IPS-18a (cell line): ENCODE measurements around the gene SLC1A7.

Experiments used
- H3K27ac ChIP-seq: one replicate; pipeline ENCODE4 v1.5.1; 2013; ENCODE audit warnings: low read length
- H3K27me3 ChIP-seq: one replicate; pipeline ENCODE4 v1.6.1; 2013; ENCODE audit warnings: mild to moderate bottlenecking, low read length; ENCODE audit not compliant: control insufficient read depth, insufficient read depth
- H3K36me3 ChIP-seq: one replicate; pipeline ENCODE4 v1.6.1; 2013; ENCODE audit warnings: low read depth, low read length; ENCODE audit not compliant: control insufficient read depth
- H3K4me1 ChIP-seq: one replicate; pipeline ENCODE4 v1.6.1; 2013; ENCODE audit warnings: low read depth, low read length; ENCODE audit not compliant: control insufficient read depth
- H3K4me3 ChIP-seq: one replicate; pipeline ENCODE4 v1.5.1; 2013; ENCODE audit warnings: low read length
- H3K9ac ChIP-seq: one replicate; pipeline ENCODE4 v1.6.1; 2013; ENCODE audit warnings: mild to moderate bottlenecking, low read length, moderate library complexity
- H3K9me3 ChIP-seq: one replicate; pipeline ENCODE4 v1.6.1; 2013; ENCODE audit warnings: low read depth, low read length; ENCODE audit not compliant: control insufficient read depth

Gene SLC1A7

DNA sequence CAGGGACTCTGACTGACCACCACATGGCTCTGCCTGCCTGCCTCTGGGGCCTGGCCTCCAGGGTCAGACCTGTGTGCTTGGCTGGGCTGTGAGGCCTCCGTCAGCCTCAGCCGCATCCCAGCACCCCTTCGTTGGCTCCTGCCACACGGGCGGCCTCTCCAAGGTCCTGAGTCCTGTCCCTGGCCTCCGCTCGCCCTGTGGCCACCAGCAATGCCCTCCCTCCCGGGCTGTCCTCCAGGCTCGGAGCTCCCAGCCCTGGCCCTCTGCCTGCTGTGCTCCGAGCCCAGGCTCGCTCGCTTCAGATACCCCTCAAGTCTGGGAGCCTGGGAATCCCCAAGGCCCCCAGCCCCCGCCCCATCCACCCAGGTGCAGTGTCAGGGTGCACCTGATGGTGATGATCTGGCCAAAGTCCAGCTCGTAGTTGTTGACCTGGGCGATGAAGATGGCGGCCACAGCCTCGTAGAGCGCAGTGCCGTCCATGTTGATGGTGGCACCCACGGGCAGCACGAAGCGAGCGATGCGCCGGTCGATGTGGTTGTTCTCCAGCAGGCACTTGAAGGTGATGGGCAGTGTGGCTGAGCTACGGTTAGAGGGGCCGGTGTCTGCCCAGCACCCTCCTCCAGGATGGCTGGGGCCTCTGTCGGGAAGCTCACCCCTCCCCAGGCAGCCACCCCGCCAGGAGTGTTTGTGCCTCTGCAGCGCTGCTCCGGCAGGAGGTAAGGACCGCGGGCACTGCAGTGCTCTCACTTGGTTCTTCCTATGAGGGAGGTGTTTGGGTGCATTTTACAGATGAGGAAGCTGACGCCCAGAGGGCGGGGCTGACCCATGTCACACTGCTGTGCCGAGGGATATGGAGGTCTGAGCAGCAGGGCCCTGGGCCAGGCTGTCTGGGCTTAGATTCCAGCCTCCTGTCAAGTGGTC, 52.0 kb downstream of the SLC1A7 start:
- no peaks in the 10 kb centered on the region for H3K27me3 ChIP-seq
- H3K36me3 ChIP-seq = no peaks in the 10 kb centered on the region
- H3K9me3 ChIP-seq = no peaks in the 10 kb centered on the region
- no peak overlapping the region for H3K4me3 ChIP-seq
- no peak overlapping the region for H3K27ac ChIP-seq
- no peaks in the 10 kb centered on the region for H3K4me1 ChIP-seq
- no peak overlapping the region for H3K9ac ChIP-seq

DNA sequence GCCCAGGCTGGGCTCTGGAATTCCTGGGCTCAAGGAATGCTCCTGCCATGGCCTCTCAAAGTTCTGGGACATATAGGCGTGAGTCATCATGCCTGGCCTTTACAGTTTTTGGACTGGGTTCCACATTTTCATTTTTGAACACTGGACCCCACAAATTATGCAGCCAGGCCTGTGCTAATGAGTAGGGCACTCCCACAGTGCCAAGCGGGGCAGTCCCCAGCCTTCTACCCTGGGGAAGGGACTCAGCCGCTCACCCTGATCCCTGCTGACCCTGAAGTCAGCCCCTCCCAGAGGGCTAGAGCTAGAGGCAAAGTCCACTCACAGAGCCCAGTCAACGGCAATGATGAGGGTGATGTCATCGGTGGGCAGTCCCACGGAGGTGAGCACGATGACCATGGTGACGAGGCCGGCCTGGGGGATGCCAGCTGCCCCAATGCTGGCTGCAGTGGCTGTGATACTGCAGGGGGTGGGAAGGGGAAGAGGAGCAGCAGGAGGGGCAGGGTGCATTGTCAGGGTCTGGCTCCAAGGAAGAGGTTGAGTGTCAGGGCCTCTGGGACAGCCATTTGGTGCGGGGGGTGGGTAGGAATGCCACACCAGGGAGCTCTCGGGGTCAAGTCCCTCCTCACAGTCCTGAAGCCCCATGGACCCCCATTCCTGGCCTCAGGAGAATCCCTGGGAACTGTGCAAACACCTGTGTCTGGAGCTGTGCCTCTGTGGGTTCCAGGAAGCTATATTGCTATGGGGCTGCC, 52.8 kb downstream of the SLC1A7 start:
- Histone ChIP-seq H3K9ac (no peak overlapping the region), H3K4me3 (no peak overlapping the region), H3K27ac (no peak overlapping the region)

DNA sequence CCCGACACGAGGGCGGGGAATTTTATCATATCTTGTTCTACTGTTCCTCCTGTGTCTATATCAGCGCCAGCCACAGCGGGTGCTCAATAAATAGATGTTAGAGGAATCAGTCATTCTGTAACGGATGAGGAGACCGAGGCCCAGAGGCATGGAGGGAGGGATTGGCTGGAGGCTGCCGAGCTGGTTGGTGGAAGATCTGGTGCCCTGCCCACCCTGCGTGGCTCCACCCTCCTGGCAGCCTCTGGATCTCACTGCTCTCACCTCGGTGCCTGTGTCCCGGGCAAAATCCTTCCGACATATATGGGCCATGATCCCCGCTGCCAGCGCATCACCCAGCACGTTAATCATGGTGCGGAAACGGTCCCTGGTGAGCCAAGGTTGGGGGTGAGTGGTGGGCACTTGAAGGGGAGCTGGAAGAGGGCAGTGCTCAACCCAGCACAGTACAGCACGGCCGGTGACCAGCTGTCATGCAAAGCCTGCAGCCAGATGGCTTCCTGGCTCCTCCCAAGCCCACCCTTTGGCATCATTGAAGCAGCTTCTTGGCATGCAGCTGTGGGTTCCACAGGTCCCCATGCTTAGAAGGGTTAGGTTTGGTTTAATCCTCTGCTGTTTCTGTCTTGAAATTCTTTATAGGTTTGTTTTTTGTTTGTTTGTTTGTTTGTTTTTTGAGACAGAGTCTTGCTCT, 53.7 kb downstream of the SLC1A7 start:
- Histone ChIP-seq H3K27ac (no peak overlapping the region), H3K9me3 (no peaks in the 10 kb centered on the region), H3K4me1 (no peaks in the 10 kb centered on the region), H3K9ac (no peak overlapping the region), H3K27me3 (no peaks in the 10 kb centered on the region), H3K36me3 (no peaks in the 10 kb centered on the region), H3K4me3 (no peak overlapping the region)

More for the DNA sequence above, 52.8 kb downstream of the SLC1A7 start:
- Histone ChIP-seq H3K36me3 (no peaks in the 10 kb centered on the region), H3K27me3 (no peaks in the 10 kb centered on the region), H3K9me3 (no peaks in the 10 kb centered on the region), H3K4me1 (no peaks in the 10 kb centered on the region)

- Histone ChIP-seq H3K27me3 (no peaks in the 10 kb centered on the region), H3K36me3 (no peaks in the 10 kb centered on the region), H3K4me3 (no peak overlapping the region), H3K9ac (no peak overlapping the region), H3K27ac (no peak overlapping the region), H3K4me1 (no peaks in the 10 kb centered on the region), H3K9me3 (no peaks in the 10 kb centered on the region)
Observed at GRCh38 chr1:53087332-53088285, 54.8 kb downstream of the SLC1A7 start.

DNA sequence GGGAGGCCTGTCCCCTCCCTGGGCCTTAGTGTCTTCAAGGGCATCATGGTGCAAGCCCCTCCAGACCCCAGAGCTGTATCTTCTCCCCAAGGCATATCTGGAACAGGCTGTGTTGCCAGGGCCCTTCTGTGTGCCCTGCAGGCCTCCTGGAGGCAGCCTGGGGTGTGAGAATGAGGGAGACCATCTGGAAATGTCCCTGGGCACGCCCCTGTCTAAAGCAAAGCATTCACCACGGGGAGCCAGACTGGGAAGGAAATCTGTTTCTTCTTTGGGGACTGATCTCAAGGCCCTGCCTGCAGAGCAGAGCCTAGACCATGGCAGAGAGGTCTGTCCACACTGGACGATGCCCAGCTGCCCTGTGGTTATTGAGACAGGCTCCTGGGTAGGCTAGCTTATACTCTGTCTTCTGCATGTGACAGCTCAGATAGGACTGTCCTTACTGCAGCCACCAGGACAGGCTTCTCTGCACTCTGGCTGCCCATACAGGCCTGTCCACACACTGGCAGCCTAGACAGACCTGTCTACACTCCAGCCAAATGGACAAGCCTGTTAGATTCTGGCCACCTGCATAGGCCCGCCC, 55.9 kb downstream of the SLC1A7 start:
- Histone ChIP-seq H3K27me3 (no peaks in the 10 kb centered on the region), H3K9ac (no peak overlapping the region), H3K9me3 (no peaks in the 10 kb centered on the region), H3K36me3 (no peaks in the 10 kb centered on the region), H3K4me1 (peaks cover 7% of the 10 kb centered on the region), H3K27ac (no peak overlapping the region), H3K4me3 (no peak overlapping the region)

GRCh38 chr1:53085405-53085804, 57.0 kb downstream of the SLC1A7 start:
- Histone ChIP-seq H3K27ac (no peak overlapping the region), H3K9ac (no peak overlapping the region), H3K27me3 (no peaks in the 10 kb centered on the region), H3K4me3 (no peak overlapping the region), H3K9me3 (no peaks in the 10 kb centered on the region), H3K4me1 (peaks cover 7% of the 10 kb centered on the region), H3K36me3 (no peaks in the 10 kb centered on the region)

- Histone ChIP-seq H3K27ac (no peak overlapping the region), H3K36me3 (no peaks in the 10 kb centered on the region), H3K9ac (no peak overlapping the region), H3K4me3 (no peak overlapping the region), H3K9me3 (no peaks in the 10 kb centered on the region), H3K27me3 (no peaks in the 10 kb centered on the region), H3K4me1 (peaks cover 7% of the 10 kb centered on the region)
Observed at GRCh38 chr1:53084589-53084971, 57.9 kb downstream of the SLC1A7 start.

DNA sequence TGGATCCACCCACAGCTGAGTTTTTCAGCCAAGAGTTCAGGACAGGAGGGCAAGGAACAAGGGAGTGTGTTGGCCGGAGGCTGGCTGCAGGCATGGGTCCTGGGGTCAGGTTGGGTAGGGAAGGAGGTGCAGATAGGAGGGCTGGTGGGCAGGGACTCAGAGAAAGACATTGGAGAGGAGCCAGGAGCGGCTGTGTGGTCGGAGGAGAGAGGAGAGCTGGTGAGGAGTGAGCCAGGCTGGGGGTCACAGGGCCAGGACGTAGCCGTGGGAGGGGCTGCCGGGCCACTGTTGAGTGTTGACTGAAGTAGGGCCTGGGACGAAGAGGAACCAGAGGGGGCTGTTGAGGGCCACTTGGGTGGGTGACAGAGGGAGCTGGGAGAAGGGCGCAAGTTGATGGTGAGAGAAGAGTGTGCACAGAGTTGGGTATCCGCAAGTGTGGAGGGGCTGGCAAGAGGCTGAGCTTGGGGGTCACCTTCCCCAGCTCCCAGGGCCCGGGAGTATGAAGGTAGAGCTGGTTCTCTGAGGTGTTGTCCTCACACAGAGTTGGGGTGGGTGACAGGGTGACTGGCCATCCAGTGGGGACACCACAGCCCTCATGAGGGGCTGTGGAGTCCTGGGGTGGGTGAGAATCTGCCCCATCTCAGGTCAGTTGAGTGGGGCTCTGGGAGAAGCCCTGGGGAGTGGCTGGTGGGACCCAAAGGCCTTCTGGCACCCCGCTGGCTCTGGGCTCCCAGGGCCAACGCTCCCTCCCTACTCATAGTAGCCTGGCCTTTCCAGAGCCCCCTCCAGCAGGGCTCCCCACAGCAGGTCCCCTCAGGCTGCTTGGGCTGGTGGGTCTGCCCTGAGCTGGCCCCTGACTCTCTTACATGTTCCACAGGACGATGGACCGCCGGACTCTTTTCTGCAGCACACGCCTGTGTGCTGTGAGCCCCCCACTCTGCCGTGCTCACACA, 58.5 kb downstream of the SLC1A7 start:
- Histone ChIP-seq H3K4me3 (no peak overlapping the region), H3K36me3 (no peaks in the 10 kb centered on the region), H3K9ac (no peak overlapping the region), H3K4me1 (peaks cover 7% of the 10 kb centered on the region), H3K9me3 (no peaks in the 10 kb centered on the region), H3K27me3 (no peaks in the 10 kb centered on the region), H3K27ac (no peak overlapping the region)

GRCh38 chr1:53082826-53083455, 59.5 kb downstream of the SLC1A7 start:
- Histone ChIP-seq H3K4me1 (peaks cover 7% of the 10 kb centered on the region), H3K9ac (no peak overlapping the region), H3K27me3 (no peaks in the 10 kb centered on the region), H3K36me3 (no peaks in the 10 kb centered on the region), H3K9me3 (no peaks in the 10 kb centered on the region), H3K27ac (no peak overlapping the region), H3K4me3 (no peak overlapping the region)
